GM12875 (cell line): Measurements from ENCODE around the gene TRIM46.
"Not testable (repeated sequence)": the region's sequence is repeated elsewhere in the genome, so short reads cannot be mapped to it uniquely, and the experiment has no call there.

Experiments used
- H3K4me3 ChIP-seq: one replicate; pipeline ENCODE4 v1.5.1; 2011; ENCODE audit warnings: low read depth, low read length, control low read depth
- CTCF ChIP-seq: IDR thresholded peaks from 2 replicates; pipeline ENCODE4 v1.5.1; 2011; ENCODE audit warnings: low read depth, mild to moderate bottlenecking, control low read depth, inconsistent platforms, low read length, moderate library complexity, borderline replicate concordance; ENCODE audit not compliant: insufficient read depth

TRIM46 gene

GRCh38 chr1:155166051-155166470 lies 7.6 kb upstream of the TRIM46 start:
- TF ChIP-seq CTCF: no peak
- no peak overlapping the region for H3K4me3 ChIP-seq

- H3K4me3 ChIP-seq: no peak overlapping the region
- TF ChIP-seq CTCF: no peak
Observed at GRCh38 chr1:155166471-155167165, 7.0 kb upstream of the TRIM46 start.

GRCh38 chr1:155167166-155168104 lies 6.2 kb upstream of the TRIM46 start:
- peak; percentile 91 for TF ChIP-seq CTCF
- H3K4me3 ChIP-seq: no peak overlapping the region

GRCh38 chr1:155168105-155168445 lies 5.6 kb upstream of the TRIM46 start:
- H3K4me3 ChIP-seq: not testable (repeated sequence)

- no peak for TF ChIP-seq CTCF
- no peak overlapping the region for H3K4me3 ChIP-seq
Observed at GRCh38 chr1:155168456-155169210, 5.0 kb upstream of the TRIM46 start.

- H3K4me3 ChIP-seq: no peak overlapping the region
- TF ChIP-seq CTCF: no peak
Observed at GRCh38 chr1:155169541-155169940, 4.1 kb upstream of the TRIM46 start.

- no peak for TF ChIP-seq CTCF
- H3K4me3 ChIP-seq: no peak overlapping the region
Observed at GRCh38 chr1:155170101-155170785, 3.4 kb upstream of the TRIM46 start.
